GM19372 (cell line): ENCODE results near the gene SMTNL2.

Experiments
- ATAC-seq: cut with Tn5 transposase; IDR thresholded peaks from one replicate; pipeline ENCODE4 v1.9.1; 2021; ENCODE audit warnings: mild to moderate bottlenecking, low read depth, moderate library complexity; ENCODE audit not compliant: unreplicated experiment

The SMTNL2 gene

DNA sequence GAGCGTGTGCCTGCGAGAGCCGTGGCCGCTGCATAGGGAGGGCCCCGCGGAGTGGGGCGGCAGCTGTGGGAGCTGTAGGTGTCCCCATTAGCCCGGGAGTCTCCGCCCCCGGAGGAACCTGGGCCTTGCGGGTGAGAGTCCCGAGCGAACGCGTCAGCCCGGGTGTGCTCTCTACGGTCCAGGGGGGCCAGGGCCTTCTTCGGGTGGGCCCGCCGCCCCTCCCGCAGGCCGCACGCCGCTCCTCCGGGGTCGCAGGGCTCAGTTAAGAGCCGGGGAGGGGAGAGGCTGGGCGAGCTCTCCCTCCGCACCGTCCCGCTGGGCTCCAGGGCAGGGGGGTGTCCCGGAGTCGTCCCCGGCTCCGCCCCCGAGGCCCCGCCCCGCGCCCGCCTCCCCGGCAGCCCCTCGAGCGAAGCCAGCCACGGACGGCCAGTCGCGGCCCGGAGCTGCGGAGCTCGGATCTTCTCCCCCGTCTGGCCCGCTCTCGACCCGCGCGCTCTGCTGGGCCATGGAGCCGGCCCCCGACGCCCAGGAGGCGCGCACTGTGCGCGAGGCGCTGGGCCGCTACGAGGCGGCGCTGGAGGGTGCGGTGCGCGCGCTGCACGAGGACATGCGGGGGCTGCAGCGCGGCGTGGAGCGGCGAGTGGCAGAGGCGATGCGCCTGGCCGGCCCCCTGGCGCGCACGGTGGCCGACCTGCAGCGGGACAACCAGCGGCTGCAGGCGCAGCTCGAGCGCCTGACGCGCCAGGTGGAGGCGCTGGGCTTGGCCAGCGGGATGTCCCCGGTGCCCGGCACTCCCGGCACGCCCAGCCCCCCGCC is at the start of gene SMTNL2:
TSS of gene SMTNL2 (plus strand) at position 429 of the 816 bp plus-strand sequence. CDS start at position 506, 77 bp downstream.
- no peak for ATAC-seq

DNA sequence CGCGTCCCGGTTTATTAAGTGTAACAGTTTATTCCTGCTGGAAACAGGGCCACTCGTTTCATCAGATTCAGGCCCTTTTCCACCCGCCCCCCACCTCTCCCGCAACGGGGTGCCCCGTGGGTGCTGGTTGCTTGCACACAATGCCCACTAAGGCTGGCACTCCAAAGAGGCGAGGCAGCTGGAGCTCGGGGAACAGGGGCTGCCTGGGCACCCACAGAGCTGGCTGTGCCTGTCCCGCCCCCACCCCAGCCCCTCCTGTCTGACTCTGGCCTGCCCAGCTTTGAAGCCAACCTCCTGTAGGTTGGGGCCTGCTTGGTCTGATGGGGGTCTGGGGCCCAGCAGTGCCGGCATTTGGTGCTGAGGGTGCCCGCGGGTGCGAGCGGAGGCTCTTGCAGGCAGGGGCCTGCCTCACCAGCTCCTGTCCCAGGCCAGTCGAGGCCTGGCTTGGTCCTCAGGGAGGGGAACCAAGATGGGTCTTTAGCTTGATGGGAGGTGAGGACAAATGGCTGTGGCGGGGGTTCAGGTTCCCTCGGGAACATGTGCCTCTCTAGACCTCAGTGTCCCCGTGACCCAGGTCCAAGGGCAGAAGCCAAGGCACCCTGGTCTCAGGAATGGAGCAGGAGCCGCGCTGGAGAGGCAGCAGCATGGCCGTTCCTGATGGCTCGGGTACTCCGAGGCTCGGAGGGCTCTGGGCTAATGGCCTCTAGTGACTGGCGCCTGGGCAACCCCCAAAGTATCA is 49.2 kb upstream of the SMTNL2 start:
- ATAC-seq, result no peak

DNA sequence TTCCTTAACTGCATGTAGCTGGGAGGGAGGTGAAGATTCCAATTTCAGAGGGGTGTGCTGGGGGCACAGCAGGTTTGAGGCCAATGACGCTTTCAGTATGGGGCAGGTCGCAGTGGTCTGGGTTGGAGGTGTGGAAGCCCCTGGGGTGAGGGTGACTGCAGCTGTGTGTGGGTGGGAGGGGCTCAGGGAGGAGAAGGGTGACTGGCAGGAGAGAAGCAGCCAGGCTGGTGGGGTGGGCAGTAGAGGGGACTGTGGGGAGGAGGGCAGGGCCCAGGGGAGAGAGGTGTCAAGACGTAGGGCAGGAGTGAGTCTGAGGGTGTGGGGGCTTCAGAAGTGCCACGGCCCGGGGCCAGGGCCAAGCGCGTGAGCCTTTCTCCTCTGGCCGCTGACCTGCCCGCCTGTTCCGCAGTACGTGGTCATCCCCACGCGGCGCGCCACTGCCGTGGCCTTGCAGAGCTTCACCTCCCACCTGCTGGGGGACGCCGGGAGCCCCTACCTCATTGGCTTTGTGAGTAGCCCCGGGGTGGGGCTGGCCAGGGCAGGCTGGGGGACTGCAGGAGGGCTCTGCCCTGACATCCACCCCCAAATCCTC is 48.6 kb upstream of the SMTNL2 start:
- no peak for ATAC-seq

DNA sequence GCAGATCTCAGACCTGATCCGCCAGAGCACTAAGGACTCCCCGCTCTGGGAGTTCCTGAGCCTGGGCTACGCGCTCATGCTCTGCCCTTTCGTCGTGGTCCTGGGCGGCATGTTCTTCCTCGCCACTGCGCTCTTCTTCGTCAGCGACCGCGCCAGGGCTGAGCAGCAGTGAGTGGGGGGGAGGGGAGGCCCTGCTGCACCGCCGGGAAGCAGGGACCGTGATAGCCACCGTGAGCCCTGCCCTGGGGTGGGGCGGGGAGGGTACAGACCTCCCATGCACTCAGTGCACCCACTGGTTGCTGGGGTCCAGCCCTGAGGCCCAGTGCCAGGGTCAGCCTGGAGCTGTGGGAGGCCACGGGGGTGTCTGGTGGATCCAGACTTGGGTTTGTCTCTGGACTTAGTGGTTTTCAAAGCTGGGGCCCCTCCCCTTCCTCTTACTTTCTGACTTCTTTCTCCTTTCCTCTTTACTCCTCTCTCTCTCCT is 48.0 kb upstream of the SMTNL2 start:
- no peak for ATAC-seq

DNA sequence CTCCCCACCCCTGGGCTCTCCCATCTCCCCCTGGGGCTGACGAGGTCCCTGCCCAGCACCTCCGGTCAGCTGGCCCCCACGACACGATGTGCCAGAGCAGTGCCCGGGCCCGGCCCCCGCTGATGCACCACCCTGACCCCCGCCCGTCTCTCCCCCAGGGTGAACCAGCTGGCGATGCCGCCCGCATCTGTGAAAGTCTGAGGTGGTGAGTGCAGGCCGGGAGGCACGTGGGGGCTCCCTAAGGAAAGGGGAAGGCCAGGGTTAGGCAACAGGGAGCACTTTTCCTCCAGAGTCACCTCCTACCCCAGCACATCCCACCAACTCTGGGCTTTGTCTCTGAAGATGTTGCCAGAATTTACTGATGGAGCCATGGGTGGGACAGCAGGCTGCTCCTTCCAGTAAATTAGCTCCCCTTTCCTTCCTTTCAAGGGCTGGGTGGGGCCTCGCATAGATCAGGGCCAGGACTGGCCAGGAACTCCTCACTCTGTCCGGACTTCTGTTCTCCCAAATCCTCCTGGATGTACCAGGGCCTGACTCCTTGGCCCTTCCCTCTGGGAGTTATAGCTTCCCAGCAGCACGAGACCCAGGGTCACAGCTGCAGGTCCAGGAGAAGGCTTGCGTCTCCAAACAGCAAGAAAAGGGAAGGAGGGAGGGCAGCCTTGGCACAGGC is 47.5 kb upstream of the SMTNL2 start:
- ATAC-seq, result no peak

GRCh38 chr17:4537451-4538235 is 46.7 kb upstream of the SMTNL2 start:
- ATAC-seq, result no peak

DNA sequence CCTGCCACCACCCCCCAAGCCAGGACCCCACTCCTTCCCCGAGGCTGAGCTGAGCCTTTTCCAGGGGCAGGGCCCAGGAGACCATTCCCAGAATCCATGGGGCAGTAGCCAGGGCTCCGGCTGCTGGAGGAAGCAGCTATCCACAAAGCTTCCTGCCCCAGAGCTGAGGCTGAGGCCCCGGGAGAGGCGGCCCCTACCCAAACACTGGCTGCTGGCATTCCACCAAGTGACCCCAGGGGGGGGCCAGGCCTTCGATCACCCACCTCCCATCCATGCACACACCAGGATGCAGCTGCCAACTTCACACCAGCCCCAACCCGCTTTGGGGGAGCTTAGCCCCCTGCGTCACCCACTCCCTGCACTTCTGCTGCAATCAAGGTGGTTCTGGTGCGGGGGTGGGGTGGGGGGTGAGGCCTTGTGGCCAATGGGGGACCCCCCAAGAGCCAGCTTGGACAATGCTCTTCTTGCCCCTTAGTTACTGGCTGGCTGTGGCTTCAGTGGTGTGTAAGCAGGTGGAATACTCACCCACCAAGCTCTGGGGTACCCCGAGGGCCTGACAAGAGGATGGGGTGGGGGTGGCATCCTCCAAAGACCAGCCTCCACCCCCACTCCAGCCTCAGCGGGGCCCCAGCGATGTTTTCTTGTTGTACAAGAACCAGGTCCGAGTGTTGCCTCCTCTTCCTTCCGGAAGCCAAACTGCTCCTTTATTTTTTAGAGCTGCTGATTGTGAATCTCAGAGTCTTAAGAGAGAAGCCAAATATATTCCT is 45.9 kb upstream of the SMTNL2 start:
- ATAC-seq, result no peak

- ATAC-seq, result no peak
Observed at GRCh38 chr17:4539025-4539424, 45.3 kb upstream of the SMTNL2 start.

GRCh38 chr17:4539576-4540223 is 44.6 kb upstream of the SMTNL2 start:
- ATAC-seq, result no peak

GRCh38 chr17:4540224-4540651 is 44.1 kb upstream of the SMTNL2 start:
- ATAC-seq, result no peak

DNA sequence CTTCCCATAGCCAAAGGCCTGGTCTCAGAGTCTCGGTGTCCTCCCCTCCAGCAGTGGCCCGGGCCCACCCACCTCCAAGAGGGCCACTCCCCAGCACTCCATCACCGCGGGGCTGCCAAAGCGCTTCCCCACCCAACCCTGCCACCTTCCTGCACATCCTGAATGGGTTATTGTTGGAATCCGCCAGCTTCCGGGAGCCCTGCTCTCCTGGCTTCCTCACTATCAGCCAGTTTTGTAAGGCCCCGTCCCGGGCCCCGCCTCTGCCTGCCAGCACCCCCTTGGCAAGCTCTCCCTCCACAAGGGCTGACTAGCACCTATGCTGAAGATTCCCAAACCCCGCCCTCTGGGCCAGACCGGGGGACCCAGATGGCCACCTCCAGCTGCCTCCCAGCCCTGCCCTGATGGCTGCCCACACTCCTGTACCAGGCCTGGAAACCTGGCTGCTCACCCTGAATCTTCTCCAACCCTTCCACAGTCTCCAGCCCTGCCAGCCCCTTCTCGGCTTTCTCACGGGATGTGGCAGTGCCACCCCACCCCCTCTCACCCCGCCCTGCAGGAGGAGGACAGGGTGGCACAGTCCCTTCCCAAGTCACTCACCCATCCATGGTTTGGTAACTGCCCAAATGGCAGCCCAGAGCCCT is 43.5 kb upstream of the SMTNL2 start:
- no peak for ATAC-seq

DNA sequence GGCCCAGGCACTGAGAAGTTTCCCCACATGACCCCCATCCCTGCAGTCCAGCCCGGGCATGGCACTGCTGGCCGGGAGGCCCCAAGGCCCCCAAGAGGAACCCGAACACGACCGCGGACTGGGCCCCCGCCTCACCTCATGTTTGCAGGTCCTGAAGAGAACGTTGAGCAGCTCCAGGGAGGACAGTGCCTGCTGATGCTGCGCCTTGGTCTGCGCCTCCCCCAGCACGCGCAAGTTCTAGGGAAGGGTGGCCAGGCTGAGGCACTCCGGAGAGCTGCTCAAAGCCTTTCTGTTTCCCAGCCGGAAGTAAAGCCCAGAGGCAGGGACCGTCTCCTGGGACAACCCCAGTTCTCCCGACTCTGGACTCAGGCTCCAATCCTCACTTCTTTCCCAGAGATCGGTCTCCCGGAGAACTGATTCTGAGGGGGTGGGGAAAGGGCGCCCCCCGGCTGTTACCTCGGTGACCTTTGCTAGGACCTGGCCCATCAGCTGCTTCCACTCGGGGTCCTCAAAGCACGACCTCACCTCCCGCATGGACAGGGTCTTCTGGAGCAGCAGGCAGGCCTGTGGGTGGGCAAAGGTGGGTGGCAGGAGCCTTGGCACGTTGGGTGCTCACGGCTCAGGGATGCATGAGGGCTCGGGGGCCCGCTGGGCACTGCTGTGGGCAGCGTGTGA is 42.9 kb upstream of the SMTNL2 start:
- no peak for ATAC-seq

DNA sequence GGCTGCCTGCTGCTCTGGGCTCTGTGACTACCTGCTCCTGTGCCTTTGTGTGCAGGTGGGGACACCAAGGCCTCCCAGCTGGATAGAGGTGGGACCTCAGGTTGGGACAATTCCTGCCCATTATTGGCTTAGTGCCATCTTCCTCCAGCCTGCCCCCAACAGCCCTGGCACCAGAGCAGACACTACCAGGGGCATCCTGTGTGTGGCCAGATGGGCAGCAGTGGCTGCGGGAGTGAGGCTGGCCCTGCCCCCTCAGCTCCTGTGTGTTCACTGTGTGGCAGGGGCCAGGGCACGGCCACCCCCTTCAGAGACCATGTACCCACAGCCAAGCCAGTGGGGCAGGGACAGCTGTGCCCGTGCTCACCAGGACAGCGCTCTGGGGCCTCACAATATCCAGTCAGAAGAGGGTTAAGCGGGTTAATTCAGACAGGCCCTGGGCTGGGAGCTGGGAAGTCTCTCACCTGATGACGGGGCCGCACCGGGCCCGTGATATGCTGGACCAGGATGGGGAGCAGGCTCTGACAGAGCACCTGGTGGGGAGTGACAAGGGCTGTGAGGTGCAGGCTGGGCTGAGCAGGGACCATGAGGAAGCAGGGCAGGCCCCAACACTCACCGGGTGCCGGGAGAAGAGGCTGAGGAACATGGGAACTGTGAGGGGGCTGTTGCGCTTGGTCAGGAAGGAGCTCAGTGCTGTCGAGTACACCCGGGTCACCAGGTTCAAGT is 42.2 kb upstream of the SMTNL2 start:
- no peak for ATAC-seq

GRCh38 chr17:4542726-4543191 is 41.6 kb upstream of the SMTNL2 start:
- ATAC-seq, result no peak

DNA sequence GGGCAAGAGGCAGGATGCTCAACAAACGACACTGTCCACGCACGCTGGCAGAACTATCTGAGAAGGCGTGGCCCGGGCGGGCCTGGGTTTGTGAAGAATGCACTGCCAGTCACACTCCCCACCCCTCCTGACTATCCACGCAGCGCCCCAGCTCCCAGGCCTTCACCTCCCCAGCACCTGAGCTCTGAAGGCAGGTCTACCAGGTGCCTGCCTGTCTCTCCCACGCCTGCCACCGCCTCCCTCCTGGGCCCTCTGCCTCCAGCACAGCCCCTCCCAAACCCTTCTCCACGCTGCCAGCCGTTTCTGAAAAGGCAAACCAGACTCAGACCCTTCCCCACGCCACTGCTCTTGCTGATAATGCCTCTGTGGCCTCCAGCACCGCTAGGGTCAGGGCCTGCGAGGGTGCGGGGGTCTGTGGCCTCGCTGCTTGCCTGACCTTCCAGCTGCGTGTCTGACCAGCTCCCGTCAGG is 40.7 kb upstream of the SMTNL2 start:
- no peak for ATAC-seq

DNA sequence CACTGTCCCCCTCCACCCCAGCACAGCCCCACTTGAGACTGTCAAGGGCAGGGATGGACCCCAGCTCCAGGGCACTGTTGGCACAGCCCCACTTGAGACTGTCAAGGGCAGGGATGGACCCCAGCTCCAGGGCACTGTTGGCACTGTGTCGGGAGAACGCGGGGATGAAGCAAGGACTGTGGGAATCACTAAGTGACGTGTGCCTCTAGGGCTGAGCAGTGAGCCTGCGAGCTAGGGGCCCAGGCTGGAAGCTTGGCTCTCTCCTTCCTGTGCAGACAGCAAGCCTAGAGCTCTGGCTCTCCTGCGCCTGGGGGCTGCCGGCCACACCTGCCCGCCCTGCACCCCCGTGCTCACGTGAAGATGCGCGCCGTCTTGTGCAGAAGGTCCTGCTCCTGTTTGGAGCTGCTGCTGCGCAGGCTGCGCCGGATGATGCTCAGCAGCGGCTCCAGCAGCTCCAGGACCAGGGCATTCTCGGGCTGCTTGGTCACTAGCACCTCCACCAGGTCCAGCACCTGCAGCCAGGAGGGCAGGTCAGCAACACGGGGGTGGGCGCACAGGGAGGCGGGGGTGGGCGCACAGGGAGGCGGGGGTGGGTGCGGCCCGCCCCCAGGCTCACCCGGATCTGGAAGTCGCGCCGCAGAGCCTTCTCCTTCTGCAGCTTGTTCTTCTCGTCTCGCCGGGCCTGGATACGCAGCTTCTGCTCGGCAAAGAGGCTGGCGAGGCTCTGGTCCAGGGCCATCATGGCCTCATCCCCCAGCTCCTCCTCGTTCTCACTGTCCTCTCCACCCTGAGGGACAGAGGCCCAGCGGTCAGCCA is 40.0 kb upstream of the SMTNL2 start:
- ATAC-seq, result no peak
